ENCODE measurements around the gene CFAP46.
"Not testable (repeated sequence)": the region's sequence is repeated elsewhere in the genome, so short reads cannot be mapped to it uniquely, and the experiment has no call there.

Gene CFAP46

DNA sequence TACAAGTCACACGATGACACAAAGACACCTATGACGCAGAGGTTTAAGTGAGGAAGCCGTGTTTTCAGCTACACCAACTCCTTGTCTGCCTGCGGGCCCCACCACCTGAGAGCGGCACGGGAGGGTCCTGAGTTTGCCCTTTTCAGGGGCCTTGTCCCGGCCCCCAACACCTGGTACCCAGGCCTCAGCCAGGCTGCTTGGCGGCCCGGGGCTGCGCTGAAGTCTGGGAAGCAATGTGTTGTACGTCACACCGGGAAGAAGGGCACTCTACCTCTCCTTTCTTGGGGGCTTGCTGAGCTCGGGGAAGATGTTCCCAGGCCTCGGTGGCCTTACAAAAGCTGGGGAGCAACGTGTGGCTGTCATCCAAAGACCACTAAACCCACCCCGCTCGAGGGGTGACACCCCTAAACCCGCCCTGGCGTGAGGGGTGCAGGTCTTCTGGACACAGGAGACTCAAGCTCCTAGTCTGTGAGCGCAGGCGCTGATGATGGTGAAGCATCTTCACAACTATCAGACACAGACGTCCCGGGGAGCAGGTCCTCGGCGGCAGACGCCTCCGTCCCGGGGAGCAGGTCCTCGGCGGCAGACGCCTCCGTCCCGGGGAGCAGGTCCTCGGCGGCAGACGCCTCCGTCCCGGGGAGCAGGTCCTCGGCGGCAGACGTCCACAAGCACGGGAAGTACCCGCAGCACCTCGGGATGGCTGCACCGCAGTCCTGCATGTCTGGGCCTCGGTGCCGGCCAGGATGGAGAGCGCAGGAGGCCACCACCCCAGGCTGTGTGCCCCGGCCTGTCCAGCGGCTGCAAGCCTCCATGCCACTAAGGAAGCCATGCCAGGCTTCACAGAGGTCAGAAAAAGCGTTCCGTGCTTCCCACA lies 15.4 kb downstream of the CFAP46 start:
- DNase-seq = no peak

DNA sequence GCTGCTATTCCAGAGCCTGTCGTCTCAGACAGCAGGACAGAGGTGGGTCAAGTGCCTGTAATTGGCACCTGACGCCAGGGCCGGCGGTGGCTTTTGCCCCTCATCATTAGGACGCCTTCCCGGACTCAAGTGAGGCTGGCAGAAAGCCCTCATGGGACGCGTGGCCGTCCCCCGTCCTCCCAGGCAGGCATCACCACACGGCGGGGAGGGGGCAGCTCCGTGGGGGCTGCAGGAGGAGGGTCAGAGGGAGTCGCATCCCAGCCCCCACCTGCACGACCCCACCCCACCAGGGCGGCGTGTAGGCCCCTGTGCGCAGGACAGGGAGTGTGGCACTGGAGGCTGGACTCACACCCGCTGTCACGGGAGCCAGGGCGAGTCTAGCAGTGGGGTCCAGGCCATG lies 16.3 kb downstream of the CFAP46 start:
- DNase-seq = no peak

DNA sequence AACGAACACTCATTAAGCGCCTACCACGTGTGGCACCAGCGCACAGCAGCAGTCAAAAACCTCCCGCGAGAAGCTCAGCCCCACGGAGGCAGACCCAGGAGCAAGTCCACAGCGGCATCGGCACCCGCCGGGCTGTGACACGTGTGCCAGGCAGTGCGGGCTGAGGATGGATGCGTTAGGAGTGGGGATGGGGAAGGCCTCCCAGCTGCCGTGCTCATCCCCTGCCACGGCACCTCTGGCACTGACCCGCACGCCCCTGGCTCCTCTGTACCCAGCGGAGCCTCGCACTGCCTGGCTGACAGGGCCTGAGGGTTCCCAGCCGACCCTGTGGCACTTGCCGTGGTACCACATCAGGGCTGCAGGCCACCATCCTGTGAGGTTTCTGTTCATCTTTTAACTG lies 16.8 kb downstream of the CFAP46 start:
- no peak for DNase-seq

DNA sequence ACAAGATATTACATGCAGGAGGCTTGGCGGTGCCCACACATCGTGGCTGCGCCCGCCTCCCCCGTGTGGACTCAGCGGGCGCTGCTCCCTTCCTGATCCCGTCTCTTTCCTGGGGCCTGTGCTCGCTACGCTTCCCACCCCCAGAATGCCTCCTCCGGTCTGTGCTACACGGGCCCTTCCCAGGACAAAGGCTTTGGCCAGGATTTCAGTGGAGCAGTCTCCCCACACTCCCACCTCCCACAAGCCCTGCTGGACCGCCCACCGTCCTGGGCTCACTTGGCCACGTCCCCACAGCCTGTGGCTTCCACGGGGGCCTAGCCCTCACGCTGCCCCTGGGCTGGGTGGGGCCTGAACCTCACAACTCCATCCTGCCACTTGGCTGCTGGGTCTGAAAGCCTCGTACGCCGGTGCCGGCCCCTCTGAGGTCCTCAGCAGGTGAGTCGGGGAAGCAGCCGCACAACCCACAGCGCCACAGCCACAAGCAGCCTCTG lies 17.3 kb downstream of the CFAP46 start:
- no peak for DNase-seq

DNA sequence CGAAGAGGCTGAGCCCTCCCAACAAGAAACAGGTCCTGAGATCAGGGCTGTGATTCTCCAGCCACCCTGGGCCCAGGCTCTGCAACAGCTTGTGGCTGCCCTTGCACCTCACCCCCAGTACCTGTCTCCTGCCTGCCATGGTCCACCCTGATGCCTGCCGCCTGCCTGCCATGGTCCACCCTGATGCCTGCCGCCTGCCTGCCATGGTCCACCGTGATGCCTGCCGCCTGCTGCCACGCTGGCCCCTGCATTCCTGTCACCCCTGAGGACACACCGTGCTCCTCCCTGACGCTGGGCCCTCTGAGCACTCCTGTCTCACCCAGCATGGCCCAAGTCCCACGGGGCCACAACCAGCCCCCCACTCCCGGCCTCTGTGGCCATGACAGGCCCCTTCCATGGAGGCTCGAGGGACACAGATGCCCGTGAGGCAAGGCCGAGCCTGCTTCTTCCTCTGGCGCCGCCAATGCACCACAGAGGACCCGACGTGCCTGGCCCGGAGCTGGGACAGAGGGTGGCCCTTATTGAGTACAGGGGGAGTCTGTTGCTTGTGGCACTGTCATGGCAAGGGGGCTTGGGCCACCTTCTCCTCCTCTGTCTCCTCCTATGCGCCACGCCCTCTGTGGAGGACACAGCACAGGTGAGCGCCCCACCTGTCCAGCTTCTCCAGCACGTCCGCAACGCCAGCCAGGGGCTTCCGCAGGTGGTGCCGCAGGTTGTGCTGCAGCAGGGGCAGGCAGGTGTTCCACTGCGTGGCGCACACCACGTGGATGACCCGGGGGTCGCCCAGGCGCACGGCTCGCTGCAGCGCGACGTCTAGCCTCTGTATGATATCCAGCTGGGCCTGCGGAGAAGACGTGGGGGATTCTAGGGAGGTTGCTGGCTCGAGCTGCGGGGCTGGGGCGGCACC lies 18.1 kb downstream of the CFAP46 start:
- DNase-seq = no peak

DNA sequence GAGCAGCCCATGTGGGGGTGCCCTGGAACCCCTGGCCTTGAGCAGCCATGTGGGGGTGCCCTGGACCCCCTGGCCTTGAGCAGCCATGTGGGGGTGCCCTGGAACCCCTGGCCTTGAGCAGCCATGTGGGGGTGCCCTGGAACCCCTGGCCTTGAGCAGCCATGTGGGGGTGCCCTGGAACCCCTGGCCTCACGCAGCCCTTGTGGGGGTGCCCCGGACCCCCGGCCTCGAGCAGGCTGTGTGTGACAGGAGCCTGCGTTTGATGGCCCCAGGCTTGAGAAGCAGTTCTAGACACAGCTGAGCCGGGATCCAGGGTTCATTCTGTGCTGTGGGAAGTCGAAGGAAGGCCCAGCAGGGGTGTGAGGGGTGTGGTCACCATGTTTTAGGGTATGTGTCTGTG lies 19.0 kb downstream of the CFAP46 start:
- DNase-seq = not testable (repeated sequence)

DNA sequence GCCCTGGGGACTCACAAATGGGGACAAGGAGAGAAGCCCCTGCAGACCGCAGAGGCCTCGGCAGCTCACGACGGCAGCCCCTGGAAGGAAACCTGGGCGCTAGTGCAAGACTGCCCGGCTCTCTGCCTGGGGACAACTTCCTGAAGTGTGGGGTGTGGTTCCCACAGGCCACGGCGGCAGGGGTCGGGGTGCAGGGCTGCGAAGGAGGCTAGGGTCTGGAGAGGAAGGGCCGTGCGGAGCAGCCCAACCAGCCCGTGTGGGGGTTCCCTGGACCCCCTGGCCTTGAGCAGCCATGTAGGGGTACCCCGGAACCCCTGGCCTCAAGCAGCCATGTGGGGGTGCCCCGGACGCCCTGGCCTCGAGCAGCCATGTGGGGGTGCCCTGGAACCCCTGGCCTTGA lies 19.5 kb downstream of the CFAP46 start:
- DNase-seq = no peak

DNA sequence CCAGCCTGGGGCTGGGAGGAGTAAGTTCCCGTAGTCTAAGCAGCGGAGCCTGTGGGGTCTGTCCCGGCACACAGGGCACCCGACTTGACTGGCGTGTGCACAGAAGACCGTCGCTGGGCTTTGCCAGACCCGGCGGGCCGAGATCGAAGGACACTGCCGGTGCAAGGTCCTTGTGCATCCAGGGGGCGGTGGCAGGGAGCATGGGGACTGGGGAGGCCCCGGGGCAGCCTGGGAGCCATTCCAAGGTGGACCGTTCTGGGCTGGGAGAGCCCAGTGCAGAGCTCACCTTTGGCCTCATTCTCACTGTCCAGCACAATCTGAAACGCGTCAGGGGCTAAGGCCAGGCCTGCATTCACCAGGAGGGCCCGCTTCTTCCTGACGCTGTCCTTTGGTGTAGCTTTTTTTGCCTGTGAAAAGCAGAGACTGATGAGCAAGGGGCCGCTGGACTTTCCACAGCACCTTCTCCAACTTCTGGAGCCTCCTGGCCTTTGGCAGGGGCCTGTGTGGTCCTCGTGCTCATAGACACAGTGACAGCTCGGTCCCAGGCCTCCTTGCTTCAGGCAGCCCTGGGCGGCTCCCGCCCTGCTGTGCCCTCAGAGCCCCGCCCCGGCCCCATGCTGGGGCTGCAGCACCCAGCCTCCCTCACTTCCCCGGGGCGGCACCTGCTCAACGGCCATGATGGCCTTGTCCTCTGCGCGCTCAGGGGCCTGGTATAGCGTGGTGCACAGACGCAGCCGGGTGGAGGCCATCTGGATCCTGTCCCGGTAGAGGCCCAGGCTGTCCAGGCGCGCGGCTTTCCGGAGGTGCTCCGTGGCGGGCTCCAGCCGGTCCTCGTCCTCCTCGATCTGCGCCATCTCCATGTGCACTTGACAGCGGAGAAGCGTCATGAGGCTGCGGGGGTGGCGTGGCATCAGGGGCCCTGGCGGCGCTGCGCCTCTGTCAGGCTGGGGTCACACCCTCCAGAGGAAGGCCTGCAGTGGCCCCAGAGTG lies 20.3 kb downstream of the CFAP46 start:
- no peak for DNase-seq

DNA sequence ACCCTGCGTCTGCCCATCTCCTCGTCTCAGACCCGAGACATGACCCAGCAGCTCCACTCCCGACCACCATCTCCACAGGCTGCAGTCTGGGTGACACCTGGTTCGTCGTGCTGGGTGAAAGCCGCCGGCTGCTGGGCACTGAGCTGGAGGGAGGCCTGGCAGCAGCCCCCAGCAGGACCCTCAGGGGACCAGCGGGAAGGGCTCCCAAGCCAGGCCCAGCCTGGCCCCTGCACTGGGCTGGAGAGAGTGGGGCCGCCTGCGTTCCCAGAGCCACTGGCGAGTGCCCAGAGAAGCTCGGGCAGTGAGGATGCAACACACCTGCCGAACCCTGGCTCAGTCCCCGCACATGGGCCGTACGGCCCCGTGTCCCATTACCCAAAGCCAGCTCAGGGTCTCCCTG lies 21.3 kb downstream of the CFAP46 start:
- no peak for DNase-seq

DNA sequence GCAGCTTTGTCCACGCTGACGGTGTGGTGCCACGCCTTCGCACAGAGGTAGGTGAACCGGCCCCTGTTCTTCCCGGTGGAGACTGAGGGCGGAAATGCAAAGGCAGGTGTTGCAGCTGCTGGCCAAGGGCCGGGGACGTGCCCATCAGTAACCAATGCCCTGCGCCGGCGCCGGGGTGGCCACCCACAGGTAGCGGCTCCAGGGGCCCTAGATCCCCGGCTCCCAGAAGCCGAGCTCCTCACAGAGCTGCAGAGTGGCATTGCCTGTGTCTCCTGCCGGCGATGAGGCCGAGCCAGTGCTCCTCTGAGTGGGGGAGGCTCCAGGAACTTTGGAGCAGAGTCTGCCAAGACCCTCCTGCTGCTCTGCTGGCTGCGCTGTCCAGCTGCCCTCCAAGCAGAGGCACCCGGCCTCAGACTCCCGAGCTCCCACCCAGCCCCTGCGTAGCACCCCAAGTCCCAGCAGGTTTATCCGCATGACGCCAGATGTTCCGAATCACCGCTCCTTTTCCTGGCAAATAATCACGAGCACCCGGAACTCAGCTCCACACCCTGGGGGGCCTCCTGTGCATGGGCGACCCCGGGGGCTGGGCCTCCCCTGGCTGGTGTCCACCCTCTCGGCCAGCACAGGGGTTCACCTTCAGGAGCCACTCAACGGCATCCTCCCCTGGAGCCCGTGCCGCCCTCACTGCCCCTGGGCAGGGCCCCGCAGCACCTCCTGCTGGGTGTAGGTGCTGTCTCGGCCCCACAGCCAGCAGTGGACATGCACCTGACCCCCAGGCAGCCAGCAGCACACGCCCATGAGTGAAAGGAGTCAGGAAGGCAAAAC lies 22.1 kb downstream of the CFAP46 start:
- no peak for DNase-seq

DNA sequence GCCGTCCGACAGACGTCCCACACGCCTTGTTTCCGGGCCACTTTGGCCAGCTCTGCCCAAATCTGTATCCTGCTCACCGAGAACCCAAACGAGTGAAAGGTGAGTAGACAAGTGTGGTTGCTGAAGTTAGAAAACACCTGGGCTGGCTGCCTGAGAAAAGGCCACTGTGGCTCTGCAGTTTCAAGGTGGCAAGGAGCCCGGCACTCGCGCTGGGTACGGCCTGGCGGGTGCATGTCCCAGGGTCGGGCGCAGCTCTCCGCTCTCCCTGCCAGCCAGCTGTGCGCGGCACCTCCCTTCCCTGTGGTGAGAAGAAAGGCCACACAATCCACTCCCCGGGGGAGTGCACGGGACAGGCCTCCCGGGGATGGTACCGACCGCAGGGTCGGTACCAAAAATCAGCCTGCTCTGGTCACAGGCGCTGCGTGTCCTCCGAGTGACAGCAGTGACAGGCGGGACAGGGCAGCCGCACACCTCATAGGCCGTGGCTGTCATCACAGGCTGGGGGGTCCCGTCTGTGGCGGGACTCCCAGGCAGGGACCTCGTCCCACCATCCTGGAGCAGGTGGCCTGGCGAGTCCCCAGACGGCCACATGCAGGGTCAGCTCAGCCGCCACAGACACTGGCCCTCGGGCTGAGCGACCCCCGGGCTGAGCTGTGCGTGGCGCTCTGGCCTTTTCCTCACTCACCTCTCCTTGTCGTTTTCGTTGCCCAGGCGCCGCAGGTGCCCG lies 22.8 kb downstream of the CFAP46 start:
- DNase-seq = no peak

DNA sequence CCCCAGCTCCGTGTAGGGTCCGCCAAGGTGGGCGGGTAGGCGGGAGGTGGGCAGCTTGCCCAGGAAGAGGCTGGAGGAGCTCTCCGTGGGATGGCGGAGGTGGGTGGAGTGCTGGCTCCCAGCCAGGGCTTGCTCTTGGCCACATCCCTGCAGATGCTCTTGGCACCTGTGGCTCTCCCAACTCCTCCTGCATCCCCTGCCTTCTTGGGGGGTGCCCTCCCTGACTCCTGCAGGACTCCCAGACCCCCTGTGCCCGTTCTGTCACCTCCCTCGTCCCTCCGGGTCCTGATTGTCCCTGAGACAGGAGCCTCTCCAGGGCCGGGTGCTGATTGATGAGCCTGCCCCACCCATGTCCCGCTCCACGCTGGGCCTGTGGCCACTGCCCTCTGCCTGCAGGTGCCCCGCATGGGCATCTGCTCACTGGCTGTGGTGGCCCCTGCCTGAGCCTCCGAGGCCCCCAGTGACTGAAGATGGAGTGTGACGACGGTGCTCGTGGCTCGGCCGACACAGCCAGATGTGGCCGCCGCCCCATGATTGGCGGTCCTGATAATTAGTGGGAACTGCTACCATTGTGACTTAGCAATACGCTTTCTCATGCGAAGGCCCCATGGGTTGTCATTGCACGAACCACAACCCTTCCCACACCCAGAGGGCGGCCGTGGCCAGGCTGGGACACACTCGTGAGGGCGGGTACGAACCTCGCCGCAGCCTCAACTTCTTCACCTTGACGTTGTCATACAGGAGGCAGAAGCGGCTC lies 23.6 kb downstream of the CFAP46 start:
- DNase-seq = no peak

DNA sequence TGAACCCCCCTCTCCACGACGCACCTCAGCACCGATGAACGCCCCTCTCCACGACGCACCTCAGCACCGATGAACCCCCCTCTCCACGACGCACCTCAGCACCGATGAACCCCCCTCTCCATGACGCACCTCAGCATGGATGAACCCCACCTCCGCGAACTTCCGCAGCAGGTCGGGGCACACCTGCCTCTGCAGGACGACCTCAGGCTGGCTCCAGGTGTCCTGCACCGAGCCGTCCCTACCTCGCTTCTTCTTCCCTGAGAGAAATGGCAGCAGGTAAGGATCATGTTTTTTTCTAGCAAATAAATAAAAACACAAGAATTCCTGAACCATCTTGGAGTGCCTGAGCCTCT lies 24.1 kb downstream of the CFAP46 start:
- DNase-seq = no peak

DNA sequence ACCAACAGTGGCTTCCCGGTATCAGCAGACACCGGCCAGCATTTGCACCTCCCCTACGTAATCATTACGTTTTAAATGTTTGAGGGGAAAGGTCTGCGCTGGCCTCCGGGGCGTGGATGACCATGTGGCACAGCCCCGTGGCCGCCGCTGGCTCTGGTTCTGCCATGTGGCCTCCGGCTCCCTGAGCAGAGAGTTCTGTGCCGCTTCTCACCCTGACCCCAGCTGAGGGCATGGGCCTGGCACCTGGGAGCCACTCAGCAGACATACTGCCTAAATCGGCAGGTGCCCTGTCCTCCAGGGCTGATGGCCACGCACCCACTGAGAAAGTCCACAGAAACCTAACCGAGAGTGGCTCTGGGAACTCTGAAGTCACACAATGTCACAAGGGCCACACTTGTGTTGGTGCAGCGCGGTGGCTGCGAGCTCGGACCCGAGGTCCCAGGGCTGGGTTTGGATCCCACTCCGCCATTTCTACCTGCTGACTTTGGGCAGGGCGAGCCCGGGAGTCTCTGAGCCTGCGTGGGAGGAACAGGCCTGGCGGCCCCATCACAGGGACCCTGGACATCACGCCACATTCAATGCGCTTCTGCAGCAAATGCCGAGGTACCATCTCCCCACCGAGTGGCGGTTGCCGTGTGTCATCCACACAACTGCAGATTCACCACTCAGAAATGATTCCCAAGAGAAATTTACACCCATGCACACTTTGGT lies 25.3 kb downstream of the CFAP46 start:
- DNase-seq = no peak

DNA sequence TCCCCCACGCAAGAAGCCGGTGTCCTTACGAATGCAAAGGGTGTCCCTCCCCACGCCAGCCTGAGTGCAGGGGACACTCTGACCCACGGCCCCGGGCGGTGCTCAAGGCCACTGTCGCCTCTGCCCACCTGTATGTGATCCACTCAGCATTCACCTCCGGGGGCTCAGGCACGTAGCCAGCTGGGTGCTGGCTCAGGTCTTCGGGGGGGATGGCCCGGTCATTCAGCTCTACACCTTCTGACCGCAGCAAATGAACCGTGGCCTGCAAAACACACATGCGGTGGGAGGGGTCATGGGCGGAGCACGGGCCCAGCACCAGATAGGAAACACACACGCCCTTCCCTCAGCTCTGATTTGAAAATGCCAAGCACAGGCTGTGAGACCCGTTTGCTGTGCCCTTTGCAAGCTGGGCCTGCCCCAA lies 25.9 kb downstream of the CFAP46 start:
- no peak for DNase-seq

DNA sequence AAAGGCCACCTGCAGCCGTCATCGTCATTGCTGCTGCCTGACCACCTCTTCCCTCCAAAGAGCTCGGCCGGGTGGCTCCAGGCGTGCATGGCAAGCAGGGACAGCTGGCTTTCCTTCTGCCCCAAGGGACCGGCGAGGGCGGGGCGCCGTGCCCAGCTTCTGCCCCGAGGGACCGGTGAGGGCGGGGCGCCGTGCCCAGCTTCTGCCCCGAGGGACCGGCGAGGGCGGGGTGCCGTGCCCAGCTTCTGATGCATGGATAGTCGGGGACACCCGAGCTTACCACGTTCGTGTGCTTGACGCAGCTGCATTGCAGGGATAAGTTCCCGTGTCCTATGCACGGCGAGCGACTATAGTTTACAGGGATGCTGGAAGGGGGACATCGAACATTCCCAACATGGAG lies 27.0 kb downstream of the CFAP46 start:
- DNase-seq = no peak

DNA sequence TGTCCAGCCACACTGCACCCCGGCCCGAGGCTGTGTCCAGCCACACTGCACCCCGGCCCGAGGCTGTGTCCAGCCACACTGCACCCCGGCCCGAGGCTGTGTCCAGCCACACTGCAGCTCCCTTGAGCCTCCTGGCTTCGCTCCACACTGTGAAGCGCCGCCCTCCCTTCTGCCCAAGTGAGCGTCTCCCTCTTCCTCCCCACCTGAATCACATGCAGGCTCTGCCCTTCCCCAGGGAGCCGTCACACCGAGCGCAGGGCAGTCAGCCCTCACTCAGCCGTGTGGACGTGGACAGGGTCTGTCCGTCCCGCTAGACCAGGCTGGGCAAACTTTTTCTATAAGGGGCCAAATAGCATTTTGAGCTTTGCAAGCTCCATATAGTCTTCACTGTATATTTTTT lies 27.6 kb downstream of the CFAP46 start:
- DNase-seq = no peak

DNA sequence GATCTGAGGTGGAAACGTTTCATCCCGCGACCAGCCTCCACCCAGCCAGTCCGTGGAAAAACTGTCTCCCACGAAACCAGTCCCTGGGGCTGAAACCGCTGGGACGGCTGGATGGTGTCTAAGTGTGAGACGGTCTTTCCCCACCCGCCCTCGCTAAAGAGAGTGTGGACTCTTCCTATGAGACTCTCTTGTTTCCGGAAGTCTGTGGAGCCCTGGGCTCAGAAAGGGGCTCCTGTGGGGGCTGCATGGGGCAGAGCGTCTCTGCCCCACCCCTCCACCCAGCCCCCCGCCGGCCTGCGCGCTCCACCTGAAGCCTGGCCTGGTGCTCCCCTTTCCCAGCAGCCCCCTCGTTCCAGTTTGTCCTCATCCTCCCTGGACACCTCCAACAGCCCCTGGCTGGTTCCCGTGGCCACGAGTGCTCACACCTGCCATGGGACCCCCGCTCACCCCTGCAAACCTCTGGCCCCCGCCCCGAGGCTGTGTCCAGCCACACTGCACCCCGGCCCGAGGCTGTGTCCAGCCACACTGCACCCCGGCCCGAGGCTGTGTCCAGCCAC lies 28.7 kb downstream of the CFAP46 start:
- no peak for DNase-seq
